Thyroid gland (tissue), 4 donors: ENCODE data around the gene UNC5C. TPM values are rescaled to one million over a fixed set of nuclear protein-coding genes. Genes with fewer than 3 reads are reported as not detected.

ENCODE experiments used
- DNase-seq, 2 donors: peaks; one replicate each; pipeline ENCODE4 v3.0.0-alpha.2; 2019
- H3K27ac ChIP-seq, 3 donors: fragments of 200-600 bp; sonication (generic); 1 replicate in 2 of 3; 2 replicates in 1 of 3; pipeline ENCODE4 v1.5.1; 2016 to 2019; ENCODE audit warnings: mild to moderate bottlenecking in 1 of 3, moderate library complexity in 1 of 3
- H3K27me3 ChIP-seq: fragments of 200-600 bp; sonication (generic); one replicate; pipeline ENCODE4 v1.5.1; 2019
- H3K36me3 ChIP-seq, 2 donors: fragments of 200-600 bp; sonication (generic); one replicate each; pipeline ENCODE4 v1.5.1; 2016 to 2019
- H3K4me1 ChIP-seq, 2 donors: fragments of 200-600 bp; sonication (generic); one replicate each; pipeline ENCODE4 v1.5.1; 2017 to 2019
- H3K4me3 ChIP-seq, 3 donors: fragments of 200-600 bp; sonication (generic); replicated peaks in 1 of 3; 1 replicate in 2 of 3; 2 replicates in 1 of 3; pipeline ENCODE4 v1.5.1; 2016; ENCODE audit warnings: mild to moderate bottlenecking in 1 of 3
- H3K9me3 ChIP-seq: fragments of 200-600 bp; sonication (generic); one replicate; pipeline ENCODE4 v1.5.1; 2017
- POLR2A ChIP-seq, 2 donors: fragments of 450-650 bp; IDR thresholded peaks; one replicate each; pipeline ENCODE4 v1.6.1; 2017; ENCODE audit warnings: antibody characterized with exemption in 2 of 2, mild to moderate bottlenecking in 2 of 2, moderate library complexity in 1 of 2
- WGBS, 2 donors: methylation state at CpG; one replicate each; pipeline ENCODE4 v1.1.5; 2017; 5-methylcytosine and 5-hydroxymethylcytosine counted together
- intact Hi-C: fragments of 100-400 bp; cut with DNase I; formaldehyde crosslinking; loops from one replicate; pipeline ENCODE4 v1.15.1; 2023
- total RNA-seq, 4 donors: library from RNA; depleted of rRNA; stranded (reverse); fragments of >200 nt; gene quantifications; one replicate each; pipeline ENCODE4 v1.2.3, GENCODE V29; 2016
- TF ChIP-seq, protein P1 (sequence below), 6 experiments: fragments of 200-600 bp in 3 of 6; fragments of 450-650 bp in 3 of 6; sonication (generic) in 3 of 6; IDR thresholded peaks; one replicate each; pipeline ENCODE4 v1.5.1; 2016 to 2019; ENCODE audit warnings: antibody characterized with exemption in 6 of 6, mild to moderate bottlenecking in 2 of 6, inconsistent platforms in 1 of 6, moderate library complexity in 1 of 6

Gene UNC5C
- total RNA-seq, 4 donors from 2014 or later: 27.1 to 72.0 (median 59.0) TPM

DNA sequence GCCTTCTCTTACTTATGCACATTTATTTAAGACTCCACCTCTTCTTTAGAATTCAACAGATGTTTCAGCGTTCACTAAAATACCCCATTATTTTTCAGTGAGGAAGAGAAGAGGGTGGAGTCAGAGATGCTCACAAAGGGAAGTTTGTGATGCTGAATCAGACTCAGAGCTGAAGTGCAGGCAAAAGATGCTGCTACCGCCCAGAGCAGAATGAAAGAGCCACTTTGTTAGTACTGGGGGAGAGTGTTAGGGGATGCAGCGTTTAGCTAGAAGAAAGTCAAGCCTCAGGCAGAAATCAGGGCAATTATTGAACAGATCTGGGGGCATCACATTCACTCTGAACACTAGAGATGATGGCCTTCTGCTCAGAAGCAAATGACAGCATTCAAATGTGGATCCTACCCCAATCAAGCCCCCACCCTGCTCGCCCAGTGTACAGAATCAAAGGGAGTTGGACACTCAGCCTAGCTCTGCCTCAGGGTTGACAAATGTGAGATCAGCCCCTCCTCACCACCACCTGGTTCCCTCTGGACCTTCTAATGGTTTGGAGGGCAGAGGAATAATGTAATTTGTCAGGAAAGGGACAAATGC is 138.3 kb downstream of the UNC5C start:
- no peak for DNase-seq
- Histone ChIP-seq H3K4me1 (peaks cover 7 to 15% of the 10 kb centered on the region in 2 donors), H3K4me3 (no peak overlapping the region), H3K9me3 (no peaks in the 10 kb centered on the region), H3K27ac (no peak overlapping the region), H3K36me3 (no peaks in the 10 kb centered on the region), H3K27me3 (no peaks in the 10 kb centered on the region)
- 83 to 85% methylated on average over 4 of the region's 4 CpGs for WGBS, 2 donors
- no peak for TF ChIP-seq POLR2A (IDR thresholded peaks at IDR 0.05)
- TF ChIP-seq, protein P1, sequence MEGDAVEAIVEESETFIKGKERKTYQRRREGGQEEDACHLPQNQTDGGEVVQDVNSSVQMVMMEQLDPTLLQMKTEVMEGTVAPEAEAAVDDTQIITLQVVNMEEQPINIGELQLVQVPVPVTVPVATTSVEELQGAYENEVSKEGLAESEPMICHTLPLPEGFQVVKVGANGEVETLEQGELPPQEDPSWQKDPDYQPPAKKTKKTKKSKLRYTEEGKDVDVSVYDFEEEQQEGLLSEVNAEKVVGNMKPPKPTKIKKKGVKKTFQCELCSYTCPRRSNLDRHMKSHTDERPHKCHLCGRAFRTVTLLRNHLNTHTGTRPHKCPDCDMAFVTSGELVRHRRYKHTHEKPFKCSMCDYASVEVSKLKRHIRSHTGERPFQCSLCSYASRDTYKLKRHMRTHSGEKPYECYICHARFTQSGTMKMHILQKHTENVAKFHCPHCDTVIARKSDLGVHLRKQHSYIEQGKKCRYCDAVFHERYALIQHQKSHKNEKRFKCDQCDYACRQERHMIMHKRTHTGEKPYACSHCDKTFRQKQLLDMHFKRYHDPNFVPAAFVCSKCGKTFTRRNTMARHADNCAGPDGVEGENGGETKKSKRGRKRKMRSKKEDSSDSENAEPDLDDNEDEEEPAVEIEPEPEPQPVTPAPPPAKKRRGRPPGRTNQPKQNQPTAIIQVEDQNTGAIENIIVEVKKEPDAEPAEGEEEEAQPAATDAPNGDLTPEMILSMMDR (IDR thresholded peaks at IDR 0.05): no peak
- intact Hi-C loops: no loop called here

DNA sequence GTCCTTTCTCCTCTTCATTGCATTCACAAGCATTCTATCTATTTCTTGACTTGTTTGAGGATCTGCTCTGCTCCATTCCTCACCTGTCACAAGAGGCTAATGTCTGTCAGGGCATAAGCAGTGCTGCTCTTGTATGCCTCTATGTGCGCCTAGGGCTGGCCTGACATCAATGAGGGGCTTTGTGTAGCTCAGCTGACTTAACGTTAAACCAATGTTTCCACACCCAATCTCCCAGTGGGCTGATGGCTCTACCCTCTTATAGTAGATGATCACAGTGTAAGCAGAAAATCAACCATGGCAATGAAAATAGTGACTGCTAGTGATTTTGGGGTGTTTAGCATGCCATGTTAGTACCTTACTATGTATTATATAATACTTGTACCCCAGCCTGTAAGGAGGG is 139.0 kb downstream of the UNC5C start:
- TF ChIP-seq, protein P1 (IDR thresholded peaks at IDR 0.05): no peak
- TF ChIP-seq POLR2A (IDR thresholded peaks at IDR 0.05): no peak
- no peak for DNase-seq
- intact Hi-C loops: no loop called here
- WGBS, 2 donors: 89 to 97% methylated on average over 2 of the region's 2 CpGs
- Histone ChIP-seq H3K36me3 (no peaks in the 10 kb centered on the region), H3K27ac (no peak overlapping the region), H3K4me1 (peaks cover 3 to 7% of the 10 kb centered on the region in 2 donors), H3K9me3 (no peaks in the 10 kb centered on the region), H3K4me3 (no peak overlapping the region), H3K27me3 (no peaks in the 10 kb centered on the region)

DNA sequence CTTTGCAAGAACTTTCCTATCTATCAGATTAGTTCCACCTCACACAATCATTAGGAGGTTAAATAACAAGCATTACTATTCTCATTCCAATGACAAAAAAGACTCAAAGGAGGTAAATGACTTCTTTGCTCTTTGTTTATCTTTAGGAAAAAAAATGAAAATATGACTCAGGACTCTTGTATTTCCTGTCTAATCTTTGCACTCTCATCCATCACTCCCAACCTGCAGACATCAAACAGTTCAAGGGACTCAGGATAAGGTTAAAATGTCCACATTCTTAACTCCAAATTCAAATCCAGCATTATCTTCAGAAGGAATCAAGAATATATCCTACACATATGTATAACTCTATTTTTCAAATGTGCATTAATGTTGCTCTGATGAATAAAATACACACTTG is 139.6 kb downstream of the UNC5C start:
- intact Hi-C loops: no loop called here
- Histone ChIP-seq H3K4me3 (no peak overlapping the region), H3K36me3 (no peaks in the 10 kb centered on the region), H3K27ac (no peak overlapping the region), H3K27me3 (no peaks in the 10 kb centered on the region), H3K4me1 (peaks cover 0 to 5% of the 10 kb centered on the region in 2 donors), H3K9me3 (no peaks in the 10 kb centered on the region)
- no peak for DNase-seq
- no peak for TF ChIP-seq POLR2A (IDR thresholded peaks at IDR 0.05)
- TF ChIP-seq, protein P1 (IDR thresholded peaks at IDR 0.05): no peak

GRCh38 chr4:95402299-95402698 is 146.5 kb downstream of the UNC5C start:
- TF ChIP-seq, protein P1 (IDR thresholded peaks at IDR 0.05): no peak
- no peak for TF ChIP-seq POLR2A (IDR thresholded peaks at IDR 0.05)
- intact Hi-C loops: no loop called here
- H3K27me3 ChIP-seq: no peaks in the 10 kb centered on the region
- no peak for DNase-seq
- H3K4me3 ChIP-seq: no peak overlapping the region
- peaks cover 11 to 18% of the 10 kb centered on the region in 2 donors for H3K4me1 ChIP-seq
- H3K27ac ChIP-seq: no peak overlapping the region
- no peaks in the 10 kb centered on the region for H3K36me3 ChIP-seq
- no peaks in the 10 kb centered on the region for H3K9me3 ChIP-seq

GRCh38 chr4:95398217-95398616 is 150.6 kb downstream of the UNC5C start:
- DNase-seq: no peak
- Histone ChIP-seq H3K36me3 (no peaks in the 10 kb centered on the region), H3K4me3 (no peak overlapping the region), H3K27me3 (no peaks in the 10 kb centered on the region), H3K27ac (no peak overlapping the region), H3K4me1 (peaks cover 33 to 38% of the 10 kb centered on the region in 2 donors), H3K9me3 (no peaks in the 10 kb centered on the region)
- TF ChIP-seq POLR2A (IDR thresholded peaks at IDR 0.05): no peak
- TF ChIP-seq, protein P1 (IDR thresholded peaks at IDR 0.05): no peak
- intact Hi-C loops: no loop called here
